HTERT RPE-1 (cell line): Measurements from ENCODE around the gene RAD51C.
"Not testable (repeated sequence)": the region's sequence is repeated elsewhere in the genome, so short reads cannot be mapped to it uniquely, and the experiment has no call there.

Experiments used
- in situ Hi-C: fragments of 300-500 bp; cut with MboI; formaldehyde crosslinking; loops from 4 replicates; pipeline ENCODE4 v1.14.3; 2020; ENCODE audit warnings: low sequenced_read_pairs

RAD51C gene

DNA sequence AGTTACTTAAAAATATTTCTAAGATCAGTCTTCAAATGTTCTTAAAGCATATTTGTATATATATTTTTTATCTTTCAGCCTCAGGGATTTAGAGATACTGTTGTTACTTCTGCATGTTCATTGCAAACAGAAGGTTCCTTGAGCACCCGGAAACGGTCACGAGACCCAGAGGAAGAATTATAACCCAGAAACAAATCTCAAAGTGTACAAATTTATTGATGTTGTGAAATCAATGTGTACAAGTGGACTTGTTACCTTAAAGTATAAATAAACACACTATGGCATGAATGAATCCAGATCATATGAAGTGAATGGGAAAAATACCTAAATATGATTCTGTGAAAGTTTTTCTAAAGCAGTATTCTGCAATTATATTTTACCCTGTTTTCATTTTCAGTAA lies 41.6 kb downstream of the RAD51C start:
- in situ Hi-C loops: no loop called here

DNA sequence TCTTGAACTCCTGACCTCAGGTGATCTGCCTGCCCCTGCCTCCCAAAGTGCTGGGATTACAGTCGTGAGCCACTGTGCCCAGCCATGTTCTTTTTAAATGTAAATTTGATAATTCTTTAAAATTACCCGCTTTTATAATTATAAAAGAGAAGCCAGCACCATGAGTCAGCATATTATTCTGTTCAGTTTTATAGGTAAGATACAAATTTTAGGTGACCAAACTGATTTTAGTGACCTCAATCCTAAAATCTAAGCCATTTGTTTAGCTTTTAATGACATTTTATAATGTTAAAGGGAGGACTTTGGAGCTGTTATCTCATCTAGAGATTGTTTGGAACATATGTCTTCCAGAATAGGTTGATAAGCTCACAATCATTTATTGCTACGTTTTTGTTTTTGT lies 42.4 kb downstream of the RAD51C start:
- in situ Hi-C loops: no loop called here

DNA sequence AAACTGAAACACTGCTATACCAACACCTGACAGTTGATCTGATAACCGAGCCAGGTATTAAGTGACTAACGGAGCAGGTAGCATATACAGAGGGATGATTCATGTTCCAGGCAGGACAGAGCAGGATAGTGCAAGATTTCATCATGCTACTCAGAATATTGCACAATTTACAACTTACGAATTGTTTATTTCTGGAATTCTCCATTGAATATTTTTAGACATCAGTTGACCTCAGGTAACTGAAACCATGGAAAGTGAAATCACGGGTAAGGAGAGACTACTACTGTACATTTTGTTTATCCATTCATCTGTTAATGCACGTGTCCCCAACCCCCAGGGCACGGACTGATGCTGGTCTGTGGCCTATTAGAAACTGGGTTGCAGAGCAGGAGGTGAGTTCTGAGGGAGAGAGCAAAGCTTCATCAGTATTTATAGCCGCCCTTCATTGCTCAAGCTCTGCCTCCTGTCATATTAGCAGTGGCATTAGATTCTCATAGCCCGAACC lies 48.8 kb downstream of the RAD51C start:
- in situ Hi-C loops: no loop called here

DNA sequence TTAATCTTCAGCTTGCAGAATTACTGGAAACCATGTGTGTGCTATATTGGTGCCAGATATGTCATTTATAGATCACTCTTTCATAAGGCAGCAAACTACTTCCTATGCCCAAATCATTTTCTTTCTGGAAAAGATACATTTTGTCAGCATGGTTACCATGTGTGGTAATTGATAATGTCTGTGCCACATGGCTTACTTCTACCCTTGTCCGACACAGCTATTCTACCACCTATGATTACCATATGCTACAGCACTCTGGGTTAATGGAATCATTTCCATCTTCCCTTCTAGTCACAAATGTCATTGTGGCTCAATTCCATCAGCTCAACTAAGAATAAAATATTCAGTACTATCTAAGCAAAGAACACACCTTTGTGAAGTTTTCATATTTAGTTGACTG lies 55.3 kb downstream of the RAD51C start:
- in situ Hi-C loops: no loop called here

DNA sequence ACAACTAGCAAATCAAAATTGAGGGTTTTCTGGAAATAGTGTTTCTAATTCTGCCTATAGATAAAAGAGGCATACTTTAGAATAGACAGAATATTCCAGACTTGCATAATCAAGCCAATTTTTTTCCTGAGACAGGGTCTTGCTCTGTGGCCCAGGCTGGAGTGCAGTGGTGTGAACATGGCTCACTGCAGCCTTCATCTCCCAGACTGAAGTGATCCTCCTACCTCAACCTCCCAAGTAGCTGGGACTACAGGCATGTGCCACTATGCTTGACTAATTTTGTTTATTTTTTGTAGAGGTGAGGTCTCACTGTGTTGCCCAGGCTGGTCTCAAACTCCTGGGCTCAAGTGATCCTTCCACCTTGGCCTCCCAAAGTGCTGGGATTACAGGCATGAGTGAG lies 57.2 kb downstream of the RAD51C start:
- in situ Hi-C loops: not testable (repeated sequence)

DNA sequence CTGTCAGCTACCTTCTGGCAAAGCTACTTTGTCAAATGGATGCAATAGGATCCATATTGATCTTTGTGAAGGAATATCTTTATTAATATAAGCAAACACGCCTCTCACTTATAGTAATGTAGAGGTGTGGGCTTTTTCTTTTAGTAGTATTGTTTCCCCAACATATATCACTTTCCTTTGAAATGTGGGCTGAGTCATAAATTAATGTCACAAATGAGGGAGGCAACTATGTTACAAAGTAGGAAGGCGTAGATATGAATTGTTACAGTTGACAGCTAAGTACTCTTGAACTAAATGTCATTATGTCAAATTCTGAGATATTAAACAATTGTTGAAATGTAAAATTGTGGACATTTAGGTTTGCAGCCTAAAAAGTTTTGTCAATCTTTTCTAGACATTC lies 60.6 kb downstream of the RAD51C start:
- in situ Hi-C loops: no loop called here

DNA sequence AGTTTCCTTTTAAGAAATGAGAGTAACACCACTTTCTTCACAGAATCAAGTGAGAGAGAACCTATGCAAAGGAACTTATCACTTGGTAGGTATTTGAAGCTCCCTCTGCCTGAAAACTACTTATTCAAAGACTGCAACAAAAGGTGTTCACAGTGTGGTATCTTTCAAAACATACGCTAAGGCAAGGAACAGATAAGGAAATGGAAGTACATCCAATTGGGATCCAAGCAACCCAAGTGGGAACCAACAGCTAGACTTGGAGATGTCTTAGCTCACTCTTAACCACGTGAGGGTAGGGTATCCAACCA lies 62.8 kb downstream of the RAD51C start:
- in situ Hi-C loops: no loop called here

DNA sequence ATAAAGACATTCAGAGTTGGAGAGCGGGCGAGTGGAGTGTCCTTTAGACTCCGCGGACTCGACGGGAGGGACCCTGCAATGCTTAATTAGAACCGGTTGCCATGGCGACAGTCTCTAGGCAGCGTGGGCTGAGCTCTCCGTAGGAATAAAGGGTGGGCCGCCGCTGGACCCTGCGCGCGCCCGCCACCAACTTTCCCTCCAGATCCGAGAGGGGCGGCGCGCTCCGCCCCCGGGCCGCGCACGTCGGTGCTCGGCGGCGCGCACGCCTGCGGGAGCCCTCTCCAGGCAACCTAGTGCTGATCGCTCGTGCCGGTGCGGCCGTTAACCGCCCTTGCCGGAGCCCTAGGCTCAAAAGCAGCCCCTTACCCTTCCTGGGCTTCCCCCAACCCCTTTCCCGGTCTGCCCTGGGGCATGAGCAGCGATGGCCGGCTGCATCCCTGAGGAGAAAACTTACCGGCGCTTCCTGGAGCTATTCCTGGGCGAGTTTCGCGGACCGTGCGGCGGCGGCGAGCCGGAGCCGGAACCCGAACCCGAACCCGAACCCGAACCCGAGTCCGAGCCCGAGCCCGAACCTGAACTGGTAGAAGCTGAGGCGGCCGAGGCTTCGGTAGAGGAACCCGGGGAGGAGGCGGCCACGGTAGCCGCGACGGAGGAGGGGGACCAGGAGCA lies 63.3 kb downstream of the RAD51C start, which contains the start of gene PPM1E:
Gene PPM1E, plus strand, starts transcription at position 278 of the 669 bp plus-strand sequence.
- in situ Hi-C loops: no loop called here

DNA sequence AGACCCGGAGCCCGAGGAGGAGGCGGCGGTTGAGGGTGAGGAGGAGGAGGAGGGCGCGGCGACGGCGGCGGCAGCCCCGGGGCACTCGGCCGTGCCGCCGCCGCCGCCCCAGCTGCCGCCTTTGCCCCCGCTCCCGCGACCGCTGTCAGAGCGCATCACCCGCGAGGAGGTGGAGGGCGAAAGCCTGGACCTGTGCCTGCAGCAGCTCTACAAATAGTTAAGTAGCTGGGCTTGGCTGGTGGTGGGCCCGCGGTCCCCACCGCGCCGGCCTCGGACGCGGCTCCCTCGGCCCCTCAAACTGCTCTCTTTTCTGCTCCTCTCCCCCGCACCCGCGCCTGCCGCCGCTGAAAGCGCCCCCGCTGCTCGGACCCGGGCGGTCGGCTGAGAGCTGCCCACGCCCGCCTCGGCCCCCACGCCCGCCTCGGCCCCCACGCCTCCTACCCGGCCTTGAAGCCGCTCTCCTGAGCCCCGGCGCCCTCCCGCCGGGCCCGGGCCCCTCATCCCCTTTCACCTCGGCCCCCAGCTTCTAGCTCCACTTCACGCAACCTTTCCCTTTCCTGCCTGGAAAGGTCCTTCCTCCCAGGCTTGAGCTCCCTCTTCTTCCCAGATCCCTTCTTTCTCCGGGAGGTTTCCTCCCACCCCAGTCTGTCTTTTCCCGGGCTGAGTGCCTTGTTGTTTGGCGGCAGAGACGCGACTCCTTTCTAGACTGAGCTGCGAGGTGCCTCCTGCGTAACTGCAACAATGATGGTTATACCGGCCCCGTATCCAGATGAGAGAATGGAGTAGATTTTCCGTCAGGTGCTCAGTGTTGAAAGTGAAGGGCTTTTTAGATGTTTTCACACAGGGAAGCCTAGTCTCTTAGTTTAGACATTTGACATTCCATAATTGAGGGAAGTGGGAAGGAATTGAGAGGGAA lies 64.1 kb downstream of the RAD51C start:
- in situ Hi-C loops: no loop called here

DNA sequence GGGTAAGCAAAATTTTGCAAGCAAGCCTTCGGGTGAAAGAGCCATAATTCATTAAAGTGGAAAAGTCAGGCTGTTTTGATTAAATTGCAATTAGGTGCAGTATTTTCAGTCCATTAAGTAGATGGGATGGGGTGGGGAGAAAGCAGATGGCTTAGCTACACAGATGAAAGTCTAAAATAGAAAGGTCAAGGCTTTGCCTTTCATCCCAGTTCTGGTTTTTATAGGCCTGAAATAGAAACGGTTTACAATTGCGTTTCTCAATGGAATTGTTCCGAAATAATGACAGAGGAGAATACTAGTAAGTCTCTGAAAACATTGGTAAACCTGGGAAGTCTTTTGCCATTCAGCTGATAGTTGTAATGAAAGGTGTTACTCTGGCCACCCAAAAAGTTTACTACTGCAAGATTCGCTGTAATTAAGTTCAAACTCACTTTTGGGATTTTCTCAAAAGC lies 64.8 kb downstream of the RAD51C start:
- in situ Hi-C loops: no loop called here

DNA sequence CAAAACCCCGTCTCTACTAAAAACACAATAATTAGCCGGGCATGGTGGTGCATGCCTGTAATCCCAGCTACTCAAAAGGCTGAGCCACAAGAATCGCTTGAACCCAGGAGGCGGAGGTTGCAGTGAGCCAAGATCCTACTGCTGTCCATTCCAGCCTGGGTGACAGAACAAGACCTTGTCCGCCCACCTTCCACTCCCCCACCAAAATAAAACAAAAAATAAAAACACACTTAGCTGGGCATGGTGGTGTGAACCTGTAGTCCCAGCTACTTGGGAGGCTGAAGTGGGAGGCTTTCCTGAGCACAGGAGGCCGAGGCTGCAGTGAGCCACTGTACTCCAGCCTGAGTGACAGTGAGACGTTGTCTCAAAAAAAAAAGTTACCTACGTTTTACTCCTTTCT lies 66.5 kb downstream of the RAD51C start:
- in situ Hi-C loops: no loop called here

DNA sequence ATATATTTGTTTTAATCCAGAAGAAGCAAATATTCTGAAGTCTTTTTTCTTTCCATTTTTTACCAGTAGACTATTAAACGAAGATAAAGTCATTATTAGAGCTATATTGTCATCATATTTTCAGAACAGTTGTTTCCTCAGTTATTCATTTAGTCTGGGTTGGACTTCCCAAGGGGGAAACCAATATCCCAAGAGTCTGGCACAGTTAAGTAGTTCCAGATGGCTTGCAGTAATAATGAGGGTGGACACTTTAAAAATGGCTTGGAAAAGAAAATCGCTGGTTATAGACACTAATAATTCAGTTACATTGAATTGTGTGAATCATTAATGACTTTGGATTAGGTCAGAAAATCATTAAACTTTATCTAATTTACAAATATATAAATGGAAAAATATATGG lies 67.1 kb downstream of the RAD51C start:
- in situ Hi-C loops: no loop called here

DNA sequence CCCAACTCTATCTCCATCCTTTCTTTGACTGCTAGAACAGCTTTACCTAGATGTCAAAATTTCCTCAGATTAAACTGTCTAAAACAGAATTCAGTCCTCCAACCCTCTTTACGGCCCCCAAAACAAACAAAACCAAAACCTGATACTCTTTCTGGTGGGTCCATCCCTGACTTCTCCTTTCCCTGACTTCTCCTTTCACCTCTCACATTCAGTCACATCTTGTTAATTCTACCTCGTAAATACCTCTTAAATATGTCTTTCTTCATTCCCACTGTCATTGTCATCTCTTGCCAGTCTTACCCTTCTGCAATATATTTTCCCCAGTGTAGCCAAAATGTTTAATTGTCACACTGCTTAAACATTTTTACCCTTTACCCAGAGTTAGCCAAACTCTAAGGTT lies 67.8 kb downstream of the RAD51C start:
- in situ Hi-C loops: no loop called here

DNA sequence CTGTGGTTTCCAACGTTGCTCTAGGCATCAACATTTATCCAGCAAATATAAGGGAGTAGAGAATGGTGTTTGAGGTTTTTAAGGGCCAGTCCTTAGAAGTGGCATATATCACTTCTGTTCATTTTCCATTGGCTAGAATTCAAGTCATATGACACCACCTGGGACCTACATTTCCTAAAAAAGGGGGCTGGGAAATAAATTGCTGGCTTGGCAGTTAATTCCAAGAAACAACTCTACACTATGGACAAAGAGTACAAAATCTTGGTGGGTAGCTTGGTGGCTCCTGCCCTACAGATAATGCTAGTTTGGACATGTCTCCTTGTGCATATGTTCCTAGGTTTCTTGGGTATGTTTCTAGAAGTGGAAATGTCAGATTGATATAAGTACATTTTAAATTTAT lies 70.9 kb downstream of the RAD51C start:
- in situ Hi-C loops: no loop called here

DNA sequence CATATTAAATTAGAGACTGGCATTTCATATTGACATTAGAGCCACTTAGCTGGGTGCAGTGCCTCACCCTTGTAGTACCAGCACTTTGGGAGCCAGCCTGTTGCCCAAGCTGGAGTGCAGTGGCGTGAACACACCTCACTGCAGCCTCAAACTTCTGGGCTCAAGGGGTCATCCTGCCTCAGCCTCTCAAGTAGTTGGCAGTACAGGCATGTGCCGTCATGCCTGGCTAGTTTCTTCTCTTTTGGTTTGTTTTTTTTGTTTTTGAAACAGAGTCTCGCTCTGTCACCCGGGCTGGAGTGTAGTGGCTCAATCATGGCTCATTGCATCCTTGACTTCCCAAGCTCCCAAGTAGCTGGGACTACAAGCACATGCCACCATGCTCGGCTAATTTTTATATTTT lies 72.0 kb downstream of the RAD51C start:
- in situ Hi-C loops: no loop called here

DNA sequence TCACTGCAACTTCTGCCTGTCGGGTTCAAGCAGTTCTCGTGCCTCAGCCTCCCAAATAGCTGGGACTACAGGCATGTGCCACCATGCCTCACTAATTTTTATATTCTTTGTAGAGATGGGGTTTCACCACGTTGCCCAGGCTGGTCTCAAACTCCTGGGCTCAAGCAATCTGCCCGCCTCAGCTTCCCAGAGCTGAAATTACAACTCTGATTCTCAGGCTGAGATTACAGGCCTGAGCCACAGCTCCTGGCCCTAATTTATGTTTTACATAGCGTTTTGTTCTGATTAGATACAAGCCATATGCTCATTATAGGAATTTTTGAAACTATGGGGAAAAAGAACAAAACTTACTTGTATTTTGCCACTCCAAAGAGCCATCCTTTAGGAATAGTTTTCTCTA lies 86.1 kb downstream of the RAD51C start:
- in situ Hi-C loops: not testable (repeated sequence)

DNA sequence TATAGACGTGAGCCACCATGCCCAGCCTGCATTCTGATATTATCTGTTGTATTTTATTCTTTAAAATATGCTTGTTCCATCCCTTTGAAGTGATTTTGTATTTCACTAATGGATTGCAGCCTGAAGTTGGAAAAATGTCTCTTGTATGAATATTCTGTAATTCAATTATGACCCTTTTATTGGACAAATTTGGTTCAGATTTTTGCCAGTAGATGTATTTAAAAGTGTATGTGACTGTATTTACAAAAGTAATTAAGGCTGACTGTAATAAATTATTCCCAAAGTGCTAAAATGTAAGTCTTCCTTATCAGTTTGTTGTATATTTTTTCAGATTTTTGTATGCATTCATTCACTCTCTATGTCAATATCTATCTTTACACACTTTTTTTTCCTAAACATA lies 87.0 kb downstream of the RAD51C start:
- in situ Hi-C loops: no loop called here

DNA sequence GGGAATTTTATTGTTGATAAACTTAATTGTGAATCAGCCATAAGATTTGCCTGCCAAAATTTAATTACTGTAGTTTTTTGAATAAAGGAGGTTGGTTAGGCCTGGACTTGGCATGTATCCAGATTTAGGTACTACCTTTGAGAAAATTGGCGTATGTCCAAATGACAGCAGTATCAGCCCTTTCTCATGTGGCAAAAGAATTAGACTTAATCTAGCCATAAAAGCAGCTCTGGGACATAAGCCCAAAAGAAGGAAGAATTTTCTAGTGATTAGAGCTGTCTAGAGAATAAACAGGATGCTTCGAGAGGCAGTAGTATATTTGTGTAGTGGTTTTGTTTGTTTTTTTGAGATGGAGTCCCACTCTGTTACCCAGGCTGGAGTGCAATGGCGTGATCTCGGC lies 91.0 kb downstream of the RAD51C start:
- in situ Hi-C loops: no loop called here

DNA sequence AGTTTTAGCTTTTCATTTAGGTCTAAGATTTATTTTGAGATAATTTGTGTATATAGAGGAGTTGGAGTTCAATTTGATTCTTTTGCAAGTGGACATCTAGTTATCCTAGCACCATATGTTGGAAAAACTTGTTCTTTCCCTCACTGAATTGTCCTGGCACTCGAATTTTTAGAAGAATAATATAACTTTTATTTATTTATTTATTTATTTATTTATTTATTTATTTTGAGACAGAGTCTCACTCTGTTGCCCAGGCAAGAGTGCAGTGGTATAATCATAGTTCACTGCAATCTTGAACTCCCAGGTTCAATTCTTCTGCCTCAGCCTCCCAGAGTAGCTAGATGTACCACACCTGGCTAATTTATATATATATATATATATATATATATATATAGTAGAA lies 92.7 kb downstream of the RAD51C start:
- in situ Hi-C loops: no loop called here
